GM21576 (cell line): ENCODE results near the gene UNK.
"Not testable (repeated sequence)": the region's sequence is repeated elsewhere in the genome, so short reads cannot be mapped to it uniquely, and the experiment has no call there.

Experiments
- ATAC-seq: cut with Tn5 transposase; IDR thresholded peaks from one replicate; pipeline ENCODE4 v1.9.1; 2021; ENCODE audit warnings: mild to moderate bottlenecking, moderate library complexity; ENCODE audit not compliant: unreplicated experiment

Gene UNK

GRCh38 chr17:75846692-75847613 lies 62.3 kb downstream of the UNK start:
- no peak for ATAC-seq

DNA sequence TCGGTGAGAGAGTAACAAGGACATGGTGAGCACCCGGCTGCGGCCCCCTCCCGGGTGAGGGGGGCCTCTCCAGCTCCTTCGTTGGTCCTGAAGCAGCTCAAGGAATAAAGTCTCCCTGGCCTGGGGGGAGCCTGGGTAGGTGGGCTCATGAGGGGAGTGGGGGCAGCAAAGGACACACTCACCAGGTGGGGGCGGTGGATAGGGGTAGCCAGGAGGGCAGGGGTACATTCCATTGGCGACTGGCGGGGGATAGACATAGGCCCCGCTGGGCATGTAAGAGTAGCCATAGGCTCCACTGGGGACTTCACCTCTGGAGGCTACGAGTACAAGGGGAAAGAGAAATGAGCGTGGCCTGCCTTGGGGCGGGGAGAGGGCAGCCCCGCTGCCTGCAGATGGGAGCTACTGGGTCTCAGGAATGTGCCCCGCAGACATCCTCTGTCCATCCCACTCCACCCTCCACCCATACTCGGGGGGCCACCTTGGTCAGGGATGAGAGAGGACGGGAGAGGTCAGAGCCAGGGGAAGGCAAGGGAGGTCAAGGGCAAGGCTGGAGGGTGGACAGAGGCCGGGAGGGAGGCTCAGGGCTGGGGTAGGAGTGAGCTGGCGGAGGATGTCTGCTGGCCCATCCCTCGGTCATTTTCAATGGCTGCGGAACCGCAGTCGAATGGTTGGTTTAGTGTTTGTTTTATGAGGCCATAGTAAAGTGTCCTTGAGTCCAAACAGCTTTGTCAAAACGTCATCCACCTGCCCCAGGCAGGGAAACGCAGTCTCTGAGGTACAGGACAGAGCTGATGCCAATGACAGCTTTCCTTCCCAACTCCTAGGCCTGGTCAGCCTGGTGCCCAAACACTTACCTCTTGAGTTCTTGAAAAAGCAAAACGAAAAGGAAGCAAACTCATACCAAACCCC lies 63.3 kb downstream of the UNK start:
- ATAC-seq, result no peak

- ATAC-seq, result no peak
These were observed 64.1 kb downstream of the UNK start for GRCh38 chr17:75848523-75849278.

DNA sequence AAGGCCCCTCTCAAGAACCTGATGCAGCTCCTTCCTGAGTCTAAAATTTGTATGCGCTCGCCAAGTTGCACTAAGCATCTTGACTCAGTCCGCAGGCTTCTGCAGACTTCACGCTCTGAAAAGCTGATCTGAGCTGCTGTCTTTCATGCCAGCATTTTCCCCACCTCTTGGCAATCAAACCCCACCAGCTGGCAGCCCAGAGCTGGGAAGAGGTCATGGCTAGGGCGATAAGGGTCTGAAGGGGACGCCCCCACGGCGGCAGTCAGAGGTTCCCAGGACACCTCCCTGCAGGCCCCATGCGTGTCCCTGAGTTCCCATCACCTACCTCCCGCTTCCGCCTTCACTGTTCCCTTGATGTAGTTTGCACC lies 64.7 kb downstream of the UNK start:
- ATAC-seq, result no peak

DNA sequence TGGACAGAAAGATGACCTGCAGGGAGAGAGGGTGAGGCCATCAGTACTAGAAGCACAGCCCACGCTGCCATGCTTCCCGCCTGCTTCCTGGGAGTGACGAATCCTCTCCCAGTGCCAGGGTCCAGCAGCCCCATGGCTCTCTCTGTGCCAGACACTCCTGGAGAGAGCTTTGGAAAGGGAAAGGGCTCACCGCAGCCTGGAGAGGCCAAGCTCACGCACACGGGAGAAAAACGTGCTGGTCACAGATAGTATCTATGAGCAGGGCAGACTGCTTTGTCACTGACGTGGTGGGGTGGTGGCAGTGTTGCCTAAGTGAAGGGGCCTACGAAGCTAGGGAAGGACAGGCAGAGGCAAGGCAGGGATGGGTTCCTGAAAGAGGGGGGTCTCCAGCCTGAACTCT lies 65.1 kb downstream of the UNK start:
- no peak for ATAC-seq

DNA sequence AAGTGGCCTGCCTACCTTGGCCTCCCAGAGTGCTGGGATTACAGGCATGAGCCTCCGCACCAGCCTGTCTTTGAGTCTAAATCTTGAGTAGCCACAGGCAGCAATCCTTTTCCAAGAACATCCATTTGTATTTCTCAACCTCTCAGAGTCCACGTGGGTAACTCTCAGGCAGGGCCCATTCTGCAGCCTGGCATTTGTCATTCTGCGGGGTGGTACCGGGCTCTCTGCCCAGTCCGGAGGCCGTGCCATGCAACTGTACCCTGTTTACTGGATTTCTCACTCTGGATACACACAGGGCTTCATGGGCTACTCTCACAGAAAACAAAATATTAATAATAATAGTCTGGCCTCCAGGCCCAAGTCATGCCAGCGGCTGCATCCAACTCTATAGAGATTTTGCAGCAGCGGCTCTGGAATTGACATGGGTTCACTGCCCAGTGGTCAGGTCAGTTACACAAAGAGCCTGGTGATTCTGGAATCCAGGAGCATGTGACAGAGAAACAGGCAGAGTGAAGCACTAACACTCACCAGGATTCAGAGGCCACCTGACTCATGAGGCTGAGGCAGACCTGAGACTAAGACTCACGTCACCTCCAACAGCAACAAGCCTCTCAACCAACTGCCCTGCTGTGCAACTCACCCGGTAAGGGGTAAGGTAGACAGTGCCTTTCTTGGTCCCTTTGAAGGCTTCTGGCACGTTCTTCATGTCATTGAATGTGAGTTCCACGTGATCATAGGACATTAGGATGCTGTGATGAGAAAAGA lies 66.5 kb downstream of the UNK start:
- no peak for ATAC-seq

GRCh38 chr17:75851693-75851991 lies 67.0 kb downstream of the UNK start:
- ATAC-seq, result not testable (repeated sequence)

GRCh38 chr17:75853433-75853832 lies 68.8 kb downstream of the UNK start:
- no peak for ATAC-seq

GRCh38 chr17:75854101-75854748 lies 69.6 kb downstream of the UNK start:
- ATAC-seq, result no peak

DNA sequence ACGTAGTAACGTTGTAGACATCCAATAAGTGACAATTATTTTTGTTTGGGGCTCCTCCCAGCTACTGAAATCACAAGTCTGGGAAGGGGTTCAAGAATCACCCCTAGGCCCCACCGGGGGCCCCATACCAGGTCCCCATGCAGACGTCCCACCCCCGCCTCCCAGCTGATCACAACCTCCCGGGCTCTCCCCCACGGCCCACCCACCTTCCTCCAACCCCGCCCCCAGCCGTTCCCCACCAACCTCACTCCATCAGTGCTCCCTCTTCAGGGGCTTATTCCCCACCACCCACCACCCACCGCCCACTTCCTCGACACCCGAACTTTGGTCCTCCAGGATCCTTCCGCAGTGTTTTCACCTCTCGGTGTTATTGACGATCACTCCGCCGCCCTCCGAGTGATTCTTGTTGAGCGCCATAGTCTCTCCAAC lies 70.3 kb downstream of the UNK start:
- ATAC-seq, result no peak

GRCh38 chr17:75855310-75856061 lies 70.9 kb downstream of the UNK start, which contains the start of gene WBP2:
Gene WBP2, minus strand, starts transcription at chr17:75855335. Its CDS starts 38 bp downstream, at chr17:75855297.
- peak; percentile 80 for ATAC-seq

DNA sequence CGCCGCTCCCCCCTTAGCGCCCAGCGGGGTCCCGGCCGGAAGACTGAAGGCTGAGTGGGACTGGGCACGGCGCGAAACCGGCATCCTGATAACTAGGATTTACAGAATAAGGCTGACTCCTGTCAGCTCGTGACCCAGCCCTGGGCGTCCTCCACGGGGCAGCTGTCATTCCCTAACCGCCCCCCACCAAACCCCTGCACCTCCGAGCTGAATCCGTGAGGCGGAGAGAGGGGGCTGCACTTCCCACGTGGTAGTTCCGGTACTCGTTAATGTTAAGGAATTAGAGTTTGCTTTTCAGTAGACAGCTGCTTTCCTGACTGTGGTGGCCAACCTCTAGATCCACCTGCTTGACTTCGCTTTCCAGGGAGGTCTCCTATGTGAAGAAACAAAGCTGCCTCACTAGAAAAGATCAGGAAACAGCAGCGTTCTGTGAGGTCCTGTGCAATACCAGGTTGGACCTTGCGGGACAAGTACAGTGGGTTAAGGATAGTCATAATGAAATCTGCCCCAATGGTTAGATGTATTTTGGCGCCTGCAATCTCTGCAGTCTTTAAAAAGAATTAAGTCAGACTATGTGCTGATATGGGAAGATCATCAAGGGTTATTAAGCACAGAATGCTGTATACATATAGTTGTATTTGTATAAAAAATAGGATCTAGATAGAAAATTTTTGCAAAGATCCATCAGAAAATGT lies 71.6 kb downstream of the UNK start:
- ATAC-seq, result peak; percentile 32

- not testable (repeated sequence) for ATAC-seq
These were observed 74.8 kb downstream of the UNK start for GRCh38 chr17:75859358-75859757.

DNA sequence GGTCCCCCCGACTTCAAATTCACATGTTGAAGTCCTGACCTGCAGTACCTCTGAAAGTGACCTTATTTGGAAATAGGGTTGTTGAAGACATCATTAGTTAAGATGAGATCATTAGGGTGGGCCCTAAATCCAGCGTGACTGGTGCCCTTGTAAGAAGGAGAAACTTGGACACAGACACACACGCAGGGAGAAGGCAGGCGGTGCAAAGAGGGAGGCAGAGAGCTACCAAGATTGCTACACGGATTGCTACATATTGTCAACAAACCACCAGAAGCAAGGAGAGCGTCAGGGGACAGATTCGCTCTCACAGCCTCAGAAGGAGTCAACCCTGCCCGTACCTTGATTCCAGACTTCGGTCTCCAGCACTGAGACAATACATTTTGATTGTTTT lies 77.3 kb downstream of the UNK start:
- no peak for ATAC-seq

- ATAC-seq, result peak; percentile 79
These were observed 79.9 kb downstream of the UNK start for GRCh38 chr17:75864448-75864871.

DNA sequence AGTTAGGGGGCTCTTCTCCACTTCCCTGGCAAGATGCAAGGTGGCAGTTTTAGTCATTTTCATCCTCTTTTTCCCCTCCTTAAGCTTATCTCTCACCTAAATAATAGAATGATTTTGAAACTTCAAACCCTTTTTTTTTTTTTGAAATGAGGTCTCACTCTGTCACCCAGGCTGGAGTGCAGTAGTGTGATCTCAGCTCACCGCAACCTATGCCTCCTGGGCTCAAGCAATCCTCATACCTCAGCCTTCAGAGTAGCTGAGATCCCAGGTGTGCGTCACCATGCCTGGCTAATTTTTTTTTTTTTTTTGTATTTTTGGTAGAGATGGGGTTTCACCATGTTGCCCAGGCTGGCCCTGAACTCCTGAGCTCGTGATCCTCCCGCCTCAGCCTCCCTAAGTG lies 80.3 kb downstream of the UNK start:
- peak; percentile 22 for ATAC-seq

DNA sequence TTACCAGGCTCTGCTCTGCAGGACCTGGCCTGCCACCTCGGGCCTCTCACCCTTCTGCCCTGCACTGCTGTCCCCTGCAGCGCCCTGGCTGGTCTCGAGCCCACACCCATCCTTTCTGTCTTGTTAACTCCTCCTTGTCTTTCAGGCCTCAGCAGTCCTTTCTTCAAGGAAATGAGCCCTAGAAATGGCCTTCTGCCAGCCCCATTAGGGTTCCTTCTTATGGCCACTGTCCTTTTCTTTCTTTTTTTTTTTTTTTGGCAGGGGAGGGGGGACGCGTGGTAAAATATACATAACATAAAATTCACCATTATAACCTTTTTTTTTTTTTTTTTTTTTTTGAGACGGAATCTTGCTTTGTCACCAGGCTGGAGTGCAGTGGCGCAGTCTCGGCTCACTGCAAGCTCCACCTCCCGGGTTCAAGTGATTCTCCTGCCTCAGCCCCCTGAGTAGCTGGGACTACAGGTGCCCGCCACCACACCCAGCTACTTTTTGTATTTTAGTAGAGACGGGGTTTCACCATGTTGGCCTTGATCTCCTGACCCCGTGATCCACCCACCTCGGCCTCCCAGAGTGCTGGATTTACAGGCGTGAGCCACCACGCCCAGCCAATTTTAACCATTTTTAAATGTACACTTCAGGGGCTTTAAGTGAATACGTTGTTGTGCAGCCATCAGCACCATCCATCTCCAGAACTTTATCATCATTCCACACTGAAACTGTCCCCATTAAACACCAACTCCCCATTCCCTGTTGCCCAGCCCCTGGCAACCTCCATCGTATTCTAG lies 81.0 kb downstream of the UNK start:
- ATAC-seq, result not testable (repeated sequence)
